ENCODE data around the gene ARHGAP22. TPM values are rescaled to one million over a fixed set of nuclear protein-coding genes. Genes with fewer than 3 reads are reported as not detected.

ARHGAP22 gene
- polyA plus RNA-seq, 1 of the 3 experiments (the other 2 are of a cell fraction): 12.4 TPM

GRCh38 chr10:48502791-48503190 lies 102.1 kb downstream of the ARHGAP22 start:
- 89% methylated on average over 9 of the region's 9 CpGs for WGBS (ENCODE audit: low lambda C conversion rate)
- H3K79me2 ChIP-seq (ENCODE audit: insufficient read depth): peaks cover 92% of the 10 kb centered on the region

DNA sequence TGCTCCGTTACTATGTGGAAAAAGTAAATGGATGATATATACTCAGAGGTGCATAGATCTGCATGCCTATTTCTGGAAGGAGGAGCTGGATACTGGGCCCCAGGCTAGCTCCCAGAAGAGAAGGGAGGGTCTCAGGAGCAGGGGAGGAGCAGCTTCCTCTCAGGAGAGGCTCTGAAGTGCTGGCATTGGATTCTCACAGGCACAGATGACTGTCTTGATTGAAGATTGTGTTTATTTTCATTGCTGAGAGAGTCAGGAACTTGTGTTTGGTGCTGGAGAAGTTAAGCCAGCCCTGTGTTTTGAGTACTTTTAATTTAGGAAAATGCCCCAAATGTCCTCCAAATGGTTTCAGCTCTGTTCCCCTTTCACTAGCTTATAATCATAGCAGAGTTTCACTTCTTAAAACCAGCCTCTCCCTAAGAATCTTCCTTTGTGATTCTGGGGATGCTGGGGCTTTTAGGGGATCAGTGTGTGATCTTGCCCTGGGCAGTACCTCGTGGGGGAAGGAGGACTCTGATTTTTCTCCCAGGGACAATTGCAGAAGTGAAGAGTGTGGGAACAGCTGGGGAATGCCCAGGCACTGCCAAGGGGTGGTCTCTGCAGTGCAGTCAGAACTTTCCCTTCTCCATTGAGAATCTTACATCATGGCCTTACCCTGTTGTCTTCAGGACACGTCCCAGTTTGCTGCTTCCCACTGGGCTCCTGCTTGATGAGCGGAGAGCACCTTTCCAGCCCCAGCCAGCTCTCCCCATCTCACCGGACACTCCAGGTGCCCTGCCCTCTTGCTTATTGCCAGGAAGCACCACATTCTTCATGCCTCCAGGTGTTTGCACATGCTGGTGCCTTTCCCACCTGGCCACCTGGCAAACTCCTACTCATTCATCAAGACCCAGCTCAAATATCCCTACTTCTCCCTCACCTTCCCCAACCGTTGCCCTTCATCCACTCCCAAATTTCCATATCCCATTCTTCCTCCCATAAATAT lies 102.8 kb downstream of the ARHGAP22 start:
- H3K9me3 ChIP-seq: no peaks in the 10 kb centered on the region
- H3K9me2 ChIP-seq: no peaks in the 10 kb centered on the region
- CTCF ChIA-PET: interaction anchor here (1.0 to 4.1 kb wide), 6 partner anchors 18 to 154 kb away, joined by 3 to 16 read pairs (median 4); no protein-coding TSS in a partner anchor
- H3K9ac ChIP-seq: no peak overlapping the region
- H3K79me2 ChIP-seq (ENCODE audit: insufficient read depth): peaks cover 90% of the 10 kb centered on the region
- H3K27me3 ChIP-seq (ENCODE audit: insufficient read depth): no peaks in the 10 kb centered on the region
- peaks cover 13% of the 10 kb centered on the region in 2 experiments; a peak in 2 of 4 replicates for H3K4me1 ChIP-seq (ENCODE audit: control insufficient read depth in 1 of 2, insufficient read depth in 2 of 2, low read depth in 1 of 2, low read length in 1 of 2)
- DNase-seq: no peak
- no peak overlapping the region for H3K4me2 ChIP-seq
- peaks cover 14% of the 10 kb centered on the region for H3F3A ChIP-seq (replicated peaks; ENCODE audit: insufficient read depth)
- H4K20me1 ChIP-seq (ENCODE audit: insufficient read depth): peaks cover 64% of the 10 kb centered on the region
- 82% methylated on average over 5 of the region's 6 CpGs for WGBS (ENCODE audit: low lambda C conversion rate)
- no peak overlapping the region for H2AFZ ChIP-seq (ENCODE audit: low read depth)
- peak overlapping the region in 1 of 2 experiments; percentile 20; a peak in 1 of 4 replicates for H3K27ac ChIP-seq (ENCODE audit: low read depth in 2 of 2, low read length in 1 of 2)
- POLR2A ChIA-PET: no interaction called here
- H3K36me3 ChIP-seq (replicated peaks in 1 of 2; ENCODE audit: control insufficient read depth in 1 of 2, insufficient read depth in 2 of 2, low read length in 1 of 2): peaks cover 0 to 6% of the 10 kb centered on the region in 2 experiments
- no peak overlapping the region for H3K4me3 ChIP-seq (ENCODE audit: low read depth in 2 of 2, low read length in 1 of 2)
- TF ChIP-seq, protein P1, sequence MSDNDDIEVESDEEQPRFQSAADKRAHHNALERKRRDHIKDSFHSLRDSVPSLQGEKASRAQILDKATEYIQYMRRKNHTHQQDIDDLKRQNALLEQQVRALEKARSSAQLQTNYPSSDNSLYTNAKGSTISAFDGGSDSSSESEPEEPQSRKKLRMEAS (IDR thresholded peaks at IDR 0.05; ENCODE audit: low read depth): no peak
- TF ChIP-seq CHD2 (IDR thresholded peaks at IDR 0.05; ENCODE audit: low read length, partially characterized antibody) (no peak), EZH2phosphoT487 (IDR thresholded peaks at IDR 0.05; ENCODE audit: borderline replicate concordance, low read depth) (no peak), MEF2A (IDR thresholded peaks at IDR 0.05; ENCODE audit: borderline replicate concordance, low read depth) (no peak), RAD21 (IDR thresholded peaks at IDR 0.05; ENCODE audit: low read length) (no peak), PBX3 (IDR thresholded peaks at IDR 0.05) (no peak), TAF1 (IDR thresholded peaks at IDR 0.05; ENCODE audit: borderline replicate concordance, low read depth, low read length) (no peak), SMC3 (IDR thresholded peaks at IDR 0.05; ENCODE audit: low read depth, low read length) (no peak), RFX5 (IDR thresholded peaks at IDR 0.05; ENCODE audit: low read length) (no peak), FOSL2 (IDR thresholded peaks at IDR 0.05; ENCODE audit: borderline replicate concordance, low read depth) (no peak), ELF1 (IDR thresholded peaks at IDR 0.05) (no peak), TEAD4 (IDR thresholded peaks at IDR 0.05; ENCODE audit: borderline replicate concordance, insufficient read depth) (no peak), GABPA (IDR thresholded peaks at IDR 0.05; ENCODE audit: low read depth) (no peak), NFIC (IDR thresholded peaks at IDR 0.05; ENCODE audit: borderline replicate concordance) (no peak), EP300 (IDR thresholded peaks at IDR 0.05; ENCODE audit: borderline replicate concordance in 1 of 2, low read depth in 1 of 2, low read length in 1 of 2) (no peak)

More at GRCh38 chr10:48502791-48503190, 102.1 kb downstream of the ARHGAP22 start:
- Histone ChIP-seq H2AFZ (ENCODE audit: low read depth) (no peak overlapping the region), H3F3A (replicated peaks; ENCODE audit: insufficient read depth) (peaks cover 10% of the 10 kb centered on the region), H3K9me3 (no peaks in the 10 kb centered on the region), H3K27me3 (ENCODE audit: insufficient read depth) (no peaks in the 10 kb centered on the region), H3K9ac (no peak overlapping the region), H4K20me1 (ENCODE audit: insufficient read depth) (peaks cover 65% of the 10 kb centered on the region), H3K36me3 (replicated peaks in 1 of 2; ENCODE audit: control insufficient read depth in 1 of 2, insufficient read depth in 2 of 2, low read length in 1 of 2) (peaks cover 0 to 6% of the 10 kb centered on the region in 2 experiments), H3K4me3 (ENCODE audit: low read depth in 2 of 2, low read length in 1 of 2) (no peak overlapping the region), H3K4me2 (no peak overlapping the region), H3K4me1 (ENCODE audit: control insufficient read depth in 1 of 2, insufficient read depth in 2 of 2, low read depth in 1 of 2, low read length in 1 of 2) (peaks cover 6 to 9% of the 10 kb centered on the region in 2 experiments; a peak in 2 of 4 replicates), H3K27ac (ENCODE audit: low read depth in 2 of 2, low read length in 1 of 2) (no peak overlapping the region), H3K9me2 (no peaks in the 10 kb centered on the region)
- ChIA-PET POLR2A (no interaction called here), CTCF (interaction anchor here (1.0 to 4.1 kb wide), 4 partner anchors 17 to 140 kb away, joined by 3 to 16 read pairs (median 8); no protein-coding TSS in a partner anchor)
- TF ChIP-seq RFX5 (IDR thresholded peaks at IDR 0.05; ENCODE audit: low read length): no peak
- no peak for DNase-seq
